H1 (cell line): ENCODE measurements around the gene OR8B12. TPM values are rescaled to one million over a fixed set of nuclear protein-coding genes. Genes with fewer than 3 reads are reported as not detected.

Experiments
- EP300 ChIP-seq, 2 experiments: IDR thresholded peaks; 1 replicate in 1 of 2; 2 replicates in 1 of 2; pipeline ENCODE4 v1.6.1; 2011 to 2012; ENCODE audit warnings: low read depth in 2 of 2, low read length in 2 of 2, mild to moderate bottlenecking in 2 of 2, borderline replicate concordance in 1 of 2, inconsistent platforms in 1 of 2, moderate library complexity in 1 of 2
- KDM1A ChIP-seq: fragments of 200-600, 300-600 bp; sonication (generic); IDR thresholded peaks from 2 replicates; pipeline ENCODE4 v1.7.1; 2016; ENCODE audit warnings: mild to moderate bottlenecking, low read length, borderline replicate concordance
- RNF2 ChIP-seq: fragments of 200-900, 300-1000 bp; sonication (generic); IDR thresholded peaks from 2 replicates; pipeline ENCODE4 v1.7.1; 2016; ENCODE audit warnings: borderline replicate concordance, low read depth, mild to moderate bottlenecking, antibody characterized with exemption, low read length; ENCODE audit not compliant: poor library complexity, severe bottlenecking; ENCODE audit errors: missing control alignments
- polyA plus RNA-seq, 7 experiments: library from polyadenylated mRNA; depleted of rRNA in 3 of 7; stranded (reverse) in 5 of 7; unstranded in 2 of 7; fragments of >200 nt in 5 of 7; fragments of 200-250 nt in 2 of 7; gene quantifications; 1 replicate in 5 of 7; 2 replicates in 1 of 7; 4 replicates in 1 of 7; pipeline versions ENCODE4 v1.2.1 to v1.2.3, GENCODE V29; 2011 to 2013; ENCODE audit warnings: missing spikeins in 2 of 7, mixed read lengths in 2 of 7
- total RNA-seq: library from RNA; stranded (reverse); fragmentation: NEBNext Ultra II Directional; extraction: Animal tissue kit (Norgen Biotek cat#: 25700); gene quantifications from 2 replicates; pipeline ENCODE4 v1.2.1, GENCODE V29; 2021

Gene OR8B12
- total and polyA plus RNA-seq, 2 of the 8 experiments (the other 6 are each of a cell fraction or from before 2014, with no cell fraction given): not detected

GRCh38 chr11:124533626-124534025, 9.8 kb downstream of the OR8B12 start (continued):
- TF ChIP-seq RNF2 (no peak), EP300 (IDR thresholded peaks at IDR 0.05; ENCODE audit: borderline replicate concordance in 1 of 2, low read depth in 2 of 2, low read length in 2 of 2) (no peak), KDM1A (no peak)
- TF ChIP-seq, all 59 proteins: peak for 0
